ENCODE data around the gene EFNA5.
"Not testable (repeated sequence)": the region's sequence is repeated elsewhere in the genome, so short reads cannot be mapped to it uniquely, and the experiment has no call there.

The EFNA5 gene

GRCh38 chr5:107459605-107460004, 211.1 kb downstream of the EFNA5 start:
- Histone ChIP-seq H3K9me3 (ENCODE audit: control insufficient read depth, insufficient read depth, low read length) (no peaks in the 10 kb centered on the region), H3K4me1 (ENCODE audit: insufficient read depth, low read length) (peaks cover 48% of the 10 kb centered on the region), H3K9ac (ENCODE audit: low read depth, low read length) (no peak overlapping the region), H3K36me3 (ENCODE audit: insufficient read depth, low read length) (no peaks in the 10 kb centered on the region)

GRCh38 chr5:107458322-107458721, 212.4 kb downstream of the EFNA5 start:
- Histone ChIP-seq H3K4me1 (ENCODE audit: insufficient read depth, low read length) (peaks cover 40% of the 10 kb centered on the region), H3K36me3 (ENCODE audit: insufficient read depth, low read length) (no peaks in the 10 kb centered on the region), H3K9ac (ENCODE audit: low read depth, low read length) (no peak overlapping the region), H3K9me3 (ENCODE audit: control insufficient read depth, insufficient read depth, low read length) (no peaks in the 10 kb centered on the region)

GRCh38 chr5:107457881-107458280, 212.9 kb downstream of the EFNA5 start:
- H3K9me3 ChIP-seq (ENCODE audit: control insufficient read depth, insufficient read depth, low read length): no peaks in the 10 kb centered on the region
- no peak overlapping the region for H3K9ac ChIP-seq (ENCODE audit: low read depth, low read length)
- H3K4me1 ChIP-seq (ENCODE audit: insufficient read depth, low read length): peaks cover 40% of the 10 kb centered on the region

GRCh38 chr5:107457138-107457537, 213.6 kb downstream of the EFNA5 start:
- no peak overlapping the region for H3K9ac ChIP-seq (ENCODE audit: low read depth, low read length)
- H3K36me3 ChIP-seq (ENCODE audit: insufficient read depth, low read length): no peaks in the 10 kb centered on the region

More at GRCh38 chr5:107457881-107458280, 212.9 kb downstream of the EFNA5 start:
- H3K36me3 ChIP-seq (ENCODE audit: insufficient read depth, low read length): no peaks in the 10 kb centered on the region

GRCh38 chr5:107456281-107456715, 214.4 kb downstream of the EFNA5 start:
- H3K36me3 ChIP-seq (ENCODE audit: insufficient read depth, low read length): no peaks in the 10 kb centered on the region
- no peak overlapping the region for H3K9ac ChIP-seq (ENCODE audit: low read depth, low read length)
- peaks cover 40% of the 10 kb centered on the region for H3K4me1 ChIP-seq (ENCODE audit: insufficient read depth, low read length)
- H3K9me3 ChIP-seq (ENCODE audit: control insufficient read depth, insufficient read depth, low read length): no peaks in the 10 kb centered on the region

More at GRCh38 chr5:107457138-107457537, 213.6 kb downstream of the EFNA5 start:
- H3K9me3 ChIP-seq (ENCODE audit: control insufficient read depth, insufficient read depth, low read length): no peaks in the 10 kb centered on the region
- H3K4me1 ChIP-seq (ENCODE audit: insufficient read depth, low read length): peaks cover 40% of the 10 kb centered on the region

GRCh38 chr5:107455111-107455544, 215.6 kb downstream of the EFNA5 start:
- no peaks in the 10 kb centered on the region for H3K9me3 ChIP-seq (ENCODE audit: control insufficient read depth, insufficient read depth, low read length)
- peaks cover 30% of the 10 kb centered on the region for H3K4me1 ChIP-seq (ENCODE audit: insufficient read depth, low read length)
- no peak overlapping the region for H3K9ac ChIP-seq (ENCODE audit: low read depth, low read length)
- no peaks in the 10 kb centered on the region for H3K36me3 ChIP-seq (ENCODE audit: insufficient read depth, low read length)

GRCh38 chr5:107451827-107452226, 218.9 kb downstream of the EFNA5 start:
- peaks cover 21% of the 10 kb centered on the region for H3K4me1 ChIP-seq (ENCODE audit: insufficient read depth, low read length)
- not testable (repeated sequence) for H3K9ac ChIP-seq (ENCODE audit: low read depth, low read length); H3K36me3 ChIP-seq (ENCODE audit: insufficient read depth, low read length); H3K9me3 ChIP-seq (ENCODE audit: control insufficient read depth, insufficient read depth, low read length)

- Histone ChIP-seq H3K9ac (ENCODE audit: low read depth, low read length) (no peak overlapping the region), H3K36me3 (ENCODE audit: insufficient read depth, low read length) (no peaks in the 10 kb centered on the region), H3K9me3 (ENCODE audit: control insufficient read depth, insufficient read depth, low read length) (no peaks in the 10 kb centered on the region), H3K4me1 (ENCODE audit: insufficient read depth, low read length) (peaks cover 14% of the 10 kb centered on the region)
These were observed 219.7 kb downstream of the EFNA5 start for GRCh38 chr5:107451028-107451427.

- Histone ChIP-seq H3K4me1 (ENCODE audit: insufficient read depth, low read length) (peaks cover 9% of the 10 kb centered on the region), H3K9ac (ENCODE audit: low read depth, low read length) (no peak overlapping the region), H3K9me3 (ENCODE audit: control insufficient read depth, insufficient read depth, low read length) (no peaks in the 10 kb centered on the region), H3K36me3 (ENCODE audit: insufficient read depth, low read length) (no peaks in the 10 kb centered on the region)
These were observed 220.2 kb downstream of the EFNA5 start for GRCh38 chr5:107450531-107450930.

GRCh38 chr5:107449369-107449768, 221.4 kb downstream of the EFNA5 start:
- H3K36me3 ChIP-seq (ENCODE audit: insufficient read depth, low read length): no peaks in the 10 kb centered on the region
- H3K9me3 ChIP-seq (ENCODE audit: control insufficient read depth, insufficient read depth, low read length): no peaks in the 10 kb centered on the region
- H3K4me1 ChIP-seq (ENCODE audit: insufficient read depth, low read length): no peaks in the 10 kb centered on the region; the same call in 1 of the 2 replicates
- no peak overlapping the region for H3K9ac ChIP-seq (ENCODE audit: low read depth, low read length)

GRCh38 chr5:107447587-107447986, 223.2 kb downstream of the EFNA5 start:
- Histone ChIP-seq H3K9ac (ENCODE audit: low read depth, low read length) (no peak overlapping the region), H3K36me3 (ENCODE audit: insufficient read depth, low read length) (no peaks in the 10 kb centered on the region), H3K9me3 (ENCODE audit: control insufficient read depth, insufficient read depth, low read length) (no peaks in the 10 kb centered on the region), H3K4me1 (ENCODE audit: insufficient read depth, low read length) (peaks cover 5% of the 10 kb centered on the region; the same call in 1 of the 2 replicates)

- no peaks in the 10 kb centered on the region for H3K36me3 ChIP-seq (ENCODE audit: insufficient read depth, low read length)
- H3K9me3 ChIP-seq (ENCODE audit: control insufficient read depth, insufficient read depth, low read length): no peaks in the 10 kb centered on the region
- H3K4me1 ChIP-seq (ENCODE audit: insufficient read depth, low read length): peaks cover 5% of the 10 kb centered on the region; the same call in 1 of the 2 replicates
- no peak overlapping the region for H3K9ac ChIP-seq (ENCODE audit: low read depth, low read length)
These were observed 223.8 kb downstream of the EFNA5 start for GRCh38 chr5:107446972-107447371.

GRCh38 chr5:107444300-107444699, 226.4 kb downstream of the EFNA5 start:
- Histone ChIP-seq H3K9ac (ENCODE audit: low read depth, low read length) (no peak overlapping the region), H3K4me1 (ENCODE audit: insufficient read depth, low read length) (peaks cover 5% of the 10 kb centered on the region; the same call in 1 of the 2 replicates), H3K9me3 (ENCODE audit: control insufficient read depth, insufficient read depth, low read length) (0 out of 2 replicates have a peak, but pooled peaks cover under 1% of the 10 kb centered on the region), H3K36me3 (ENCODE audit: insufficient read depth, low read length) (no peaks in the 10 kb centered on the region)

GRCh38 chr5:107443897-107444296, 226.8 kb downstream of the EFNA5 start:
- Histone ChIP-seq H3K9ac (ENCODE audit: low read depth, low read length) (no peak overlapping the region), H3K9me3 (ENCODE audit: control insufficient read depth, insufficient read depth, low read length) (0 out of 2 replicates have a peak, but pooled peaks cover 4% of the 10 kb centered on the region), H3K4me1 (ENCODE audit: insufficient read depth, low read length) (peaks cover 5% of the 10 kb centered on the region; the same call in 1 of the 2 replicates), H3K36me3 (ENCODE audit: insufficient read depth, low read length) (no peaks in the 10 kb centered on the region)

GRCh38 chr5:107442452-107442851, 228.3 kb downstream of the EFNA5 start:
- 0 out of 2 replicates have a peak, but pooled peaks cover 4% of the 10 kb centered on the region for H3K9me3 ChIP-seq (ENCODE audit: control insufficient read depth, insufficient read depth, low read length)
- peaks cover 5% of the 10 kb centered on the region; the same call in 1 of the 2 replicates for H3K4me1 ChIP-seq (ENCODE audit: insufficient read depth, low read length)
- no peak overlapping the region for H3K9ac ChIP-seq (ENCODE audit: low read depth, low read length)
- H3K36me3 ChIP-seq (ENCODE audit: insufficient read depth, low read length): no peaks in the 10 kb centered on the region
